Mucosa of rectum (tissue), 2 donors: ENCODE measurements around the gene ZFYVE16.

Experiments
- H3K27ac ChIP-seq, 2 donors: one replicate each; pipeline ENCODE4 v1.7.0; 2013; ENCODE audit warnings: inconsistent platforms in 2 of 2, low read depth in 2 of 2, low read length in 2 of 2
- H3K27me3 ChIP-seq, 2 donors: one replicate each; pipeline ENCODE4 v1.7.0; 2013; ENCODE audit warnings: low read length in 2 of 2; ENCODE audit not compliant: control insufficient read depth in 2 of 2, insufficient read depth in 2 of 2
- H3K36me3 ChIP-seq, 2 donors: one replicate each; pipeline ENCODE4 v1.7.0; 2013; ENCODE audit warnings: low read length in 2 of 2; ENCODE audit not compliant: control insufficient read depth in 2 of 2, insufficient read depth in 2 of 2
- H3K4me1 ChIP-seq, 2 donors: one replicate each; pipeline ENCODE4 v1.7.0; 2013; ENCODE audit warnings: low read length in 2 of 2, mild to moderate bottlenecking in 1 of 2; ENCODE audit not compliant: control insufficient read depth in 2 of 2, insufficient read depth in 2 of 2
- H3K4me3 ChIP-seq, 2 donors: one replicate each; pipeline ENCODE4 v1.7.0; 2013; ENCODE audit warnings: low read length in 2 of 2
- H3K9ac ChIP-seq, 2 donors: one replicate each; pipeline ENCODE4 v1.7.0; 2013; ENCODE audit warnings: low read length in 2 of 2, low read depth in 1 of 2, mild to moderate bottlenecking in 1 of 2
- H3K9me3 ChIP-seq, 2 donors: one replicate each; pipeline ENCODE4 v1.7.0; 2013; ENCODE audit warnings: low read length in 2 of 2; ENCODE audit not compliant: control insufficient read depth in 2 of 2
- donor health status: healthy.
- donor health status: Normal muscosa, but diverticular disease.

The ZFYVE16 gene

GRCh38 chr5:80407735-80408483 lies at the start of gene ZFYVE16:
Gene ZFYVE16 (plus strand): TSS chr5:80408064. CDS start chr5:80434148, 26,084 bp downstream.
- Histone ChIP-seq H3K27me3 (no peaks in the 10 kb centered on the region), H3K4me1 (peaks cover 6 to 18% of the 10 kb centered on the region in 2 donors), H3K4me3 (peak within 1 kb of the TSS; percentile 91 to 96), H3K9ac (peak within 1 kb of the TSS; percentile 90 to 97), H3K36me3 (no peaks in the 10 kb centered on the region), H3K9me3 (no peaks in the 10 kb centered on the region), H3K27ac (peak within 1 kb of the TSS; percentile 98 to 99)

GRCh38 chr5:80360914-80361444 lies 46.9 kb upstream of the ZFYVE16 start:
- Histone ChIP-seq H3K36me3 (no peaks in the 10 kb centered on the region), H3K4me3 (no peak overlapping the region), H3K27ac (no peak overlapping the region), H3K9ac (no peak overlapping the region), H3K4me1 (no peaks in the 10 kb centered on the region), H3K9me3 (no peaks in the 10 kb centered on the region), H3K27me3 (no peaks in the 10 kb centered on the region)

GRCh38 chr5:80364892-80365291 lies 43.0 kb upstream of the ZFYVE16 start:
- no peak overlapping the region for H3K27ac ChIP-seq
- H3K27me3 ChIP-seq = no peaks in the 10 kb centered on the region
- no peak overlapping the region for H3K4me3 ChIP-seq
- H3K9me3 ChIP-seq = no peaks in the 10 kb centered on the region
- no peaks in the 10 kb centered on the region for H3K36me3 ChIP-seq
- H3K4me1 ChIP-seq = no peaks in the 10 kb centered on the region
- H3K9ac ChIP-seq = no peak overlapping the region

DNA sequence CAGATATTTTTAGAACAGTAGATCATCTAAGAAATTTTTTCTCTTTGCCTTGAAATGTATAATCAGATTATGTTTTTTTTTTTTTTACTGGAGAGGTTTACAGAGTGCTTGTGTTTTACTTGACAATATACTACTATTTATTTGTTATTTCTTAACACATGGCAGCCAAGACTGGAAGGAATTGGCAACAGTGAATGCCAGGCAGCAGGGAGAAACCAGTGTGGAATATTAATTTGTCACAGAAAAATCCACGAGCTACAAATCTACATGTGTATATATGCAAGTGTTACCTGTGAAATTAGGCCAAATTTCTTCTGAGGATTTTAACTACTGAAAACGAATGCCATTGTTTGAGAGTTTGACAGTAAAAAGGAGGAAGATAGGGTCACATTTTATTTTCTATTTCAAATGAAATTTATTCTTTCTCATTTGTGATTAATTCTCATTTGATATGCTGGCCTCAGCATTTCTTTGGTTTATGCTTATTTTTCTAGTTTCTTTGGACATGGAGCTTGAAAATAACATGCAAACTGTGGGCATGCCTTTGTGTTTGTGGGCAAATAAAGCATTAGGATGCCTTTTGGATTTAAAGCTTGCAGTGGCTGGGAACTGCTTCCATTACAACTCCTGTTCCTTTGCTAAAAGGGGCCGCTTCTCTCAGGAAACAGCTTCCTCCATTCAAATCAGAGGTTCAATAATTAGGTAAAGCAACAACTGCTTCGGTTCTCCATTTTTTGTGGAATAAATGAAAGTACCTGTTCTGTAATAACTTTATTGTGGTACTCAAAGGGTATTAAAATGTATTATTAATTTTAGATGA lies 39.0 kb upstream of the ZFYVE16 start:
- Histone ChIP-seq H3K9ac (no peak overlapping the region), H3K4me1 (peaks cover 0 to 2% of the 10 kb centered on the region in 2 donors), H3K4me3 (no peak overlapping the region), H3K27ac (no peak overlapping the region), H3K27me3 (no peaks in the 10 kb centered on the region), H3K9me3 (no peaks in the 10 kb centered on the region), H3K36me3 (no peaks in the 10 kb centered on the region)

DNA sequence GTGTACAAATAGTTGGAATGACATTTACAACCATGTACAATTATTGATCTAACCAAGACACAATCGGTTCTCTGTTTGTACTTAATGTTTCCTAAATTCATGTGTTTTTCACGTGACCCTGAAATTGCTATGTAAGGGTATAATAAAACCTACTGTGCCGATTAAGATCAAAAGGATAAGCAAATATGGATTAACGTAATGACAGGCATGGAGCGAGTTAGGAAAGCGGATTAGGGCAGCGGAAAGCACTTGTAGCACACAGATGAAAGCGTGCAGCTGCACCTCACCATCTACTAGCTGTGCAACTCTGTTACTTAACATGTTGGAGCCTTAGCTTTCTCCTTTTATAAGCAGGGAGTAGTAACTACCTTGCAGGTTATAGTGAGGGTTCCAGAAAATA lies 38.3 kb upstream of the ZFYVE16 start:
- Histone ChIP-seq H3K4me1 (peaks cover 0 to 2% of the 10 kb centered on the region in 2 donors), H3K36me3 (no peaks in the 10 kb centered on the region), H3K9ac (no peak overlapping the region), H3K4me3 (no peak overlapping the region), H3K9me3 (no peaks in the 10 kb centered on the region), H3K27me3 (no peaks in the 10 kb centered on the region), H3K27ac (no peak overlapping the region)

- Histone ChIP-seq H3K4me3 (no peak overlapping the region), H3K27ac (no peak overlapping the region), H3K4me1 (peaks cover 0 to 2% of the 10 kb centered on the region in 2 donors), H3K27me3 (no peaks in the 10 kb centered on the region), H3K9ac (no peak overlapping the region), H3K9me3 (no peaks in the 10 kb centered on the region), H3K36me3 (no peaks in the 10 kb centered on the region)
Observed at GRCh38 chr5:80370390-80370789, 37.5 kb upstream of the ZFYVE16 start.

GRCh38 chr5:80372780-80373179 lies 35.1 kb upstream of the ZFYVE16 start:
- Histone ChIP-seq H3K27ac (no peak overlapping the region), H3K9ac (no peak overlapping the region), H3K4me3 (no peak overlapping the region), H3K36me3 (no peaks in the 10 kb centered on the region), H3K27me3 (no peaks in the 10 kb centered on the region), H3K9me3 (no peaks in the 10 kb centered on the region), H3K4me1 (peaks cover 0 to 2% of the 10 kb centered on the region in 2 donors)

DNA sequence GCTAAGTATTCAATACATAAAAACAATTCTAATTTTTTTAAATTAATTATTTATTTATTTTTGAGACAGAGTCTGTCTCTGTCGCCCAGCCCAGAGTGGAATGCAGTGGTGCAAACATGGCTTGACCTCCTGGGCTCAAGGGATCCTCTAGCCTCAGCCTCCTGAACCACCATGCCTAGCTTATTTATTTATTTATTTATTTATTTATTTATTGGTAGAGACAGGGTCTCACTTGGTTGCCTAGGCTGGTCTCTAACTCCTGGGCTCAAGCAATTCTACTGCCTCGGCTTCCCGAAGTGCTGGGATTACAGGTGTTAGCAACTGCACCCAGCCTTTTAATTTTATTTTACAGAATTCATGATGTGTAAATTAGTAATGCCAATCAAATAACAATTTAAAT lies 33.7 kb upstream of the ZFYVE16 start:
- Histone ChIP-seq H3K9me3 (no peaks in the 10 kb centered on the region), H3K9ac (no peak overlapping the region), H3K27me3 (no peaks in the 10 kb centered on the region), H3K4me3 (no peak overlapping the region), H3K4me1 (peaks cover 0 to 2% of the 10 kb centered on the region in 2 donors), H3K27ac (no peak overlapping the region), H3K36me3 (no peaks in the 10 kb centered on the region)

DNA sequence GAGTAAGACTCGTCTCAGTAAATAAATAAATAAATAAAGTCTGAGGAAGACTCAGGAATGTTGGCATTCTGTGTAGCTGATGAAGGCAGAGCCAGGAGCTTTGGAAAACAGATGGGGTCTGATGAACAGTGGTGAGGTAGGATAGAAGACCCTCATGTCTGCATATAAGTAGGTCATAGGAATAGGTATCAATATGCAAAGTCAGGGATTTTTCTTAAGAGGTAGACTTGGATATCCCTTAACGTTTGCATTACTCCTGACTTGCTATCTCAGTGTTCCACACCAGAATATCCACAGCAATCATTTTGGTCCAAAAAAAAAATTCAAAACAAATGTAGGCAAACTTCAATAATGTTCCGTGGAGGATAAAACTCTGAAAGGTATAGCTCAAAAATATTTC lies 31.3 kb upstream of the ZFYVE16 start:
- Histone ChIP-seq H3K36me3 (no peaks in the 10 kb centered on the region), H3K4me1 (no peaks in the 10 kb centered on the region), H3K4me3 (no peak overlapping the region), H3K9ac (no peak overlapping the region), H3K9me3 (no peaks in the 10 kb centered on the region), H3K27ac (no peak overlapping the region), H3K27me3 (no peaks in the 10 kb centered on the region)

GRCh38 chr5:80382488-80382887 lies 25.4 kb upstream of the ZFYVE16 start:
- Histone ChIP-seq H3K27me3 (peaks cover 0 to 2% of the 10 kb centered on the region in 2 donors), H3K9ac (no peak overlapping the region), H3K4me1 (no peaks in the 10 kb centered on the region), H3K4me3 (no peak overlapping the region), H3K36me3 (no peaks in the 10 kb centered on the region), H3K9me3 (no peaks in the 10 kb centered on the region), H3K27ac (no peak overlapping the region)
